Neural progenitor cell (in vitro differentiated cells): ENCODE results near the gene IGFLR1. TPM values are rescaled to one million over a fixed set of nuclear protein-coding genes. Genes with fewer than 3 reads are reported as not detected.

Source experiments
- DNase-seq: peaks from one replicate; pipeline ENCODE4 v3.0.0-alpha.2; 2016; ENCODE audit warnings: low spot score
- H2AFZ ChIP-seq: fragments of 200-600 bp; sonication (generic); replicated peaks from 2 replicates; pipeline ENCODE4 v1.6.1; 2016; ENCODE audit warnings: antibody characterized with exemption
- H3F3A ChIP-seq: fragments of 200-600 bp; sonication (generic); 2 replicates; pipeline ENCODE4 v1.6.1; 2016; ENCODE audit warnings: antibody characterized with exemption, low read depth
- H3K27ac ChIP-seq: fragments of 200-600 bp; sonication (generic); 2 replicates; pipeline ENCODE4 v1.5.1; 2016; ENCODE audit warnings: mild to moderate bottlenecking
- H3K27me3 ChIP-seq: fragments of 200-600 bp; sonication (generic); 2 replicates; pipeline ENCODE4 v1.6.1; 2016; ENCODE audit warnings: mild to moderate bottlenecking, moderate library complexity
- H3K36me3 ChIP-seq: fragments of 200-600 bp; sonication (generic); 2 replicates; pipeline ENCODE4 v1.5.1; 2016
- H3K4me1 ChIP-seq: fragments of 200-600 bp; sonication (generic); 2 replicates; pipeline ENCODE4 v1.6.1; 2016; ENCODE audit warnings: mixed run types
- H3K4me2 ChIP-seq: fragments of 200-600 bp; sonication (generic); 2 replicates; pipeline ENCODE4 v1.6.1; 2016
- H3K4me3 ChIP-seq: fragments of 200-600 bp; sonication (generic); 2 replicates; pipeline ENCODE4 v1.5.1; 2016
- H3K79me2 ChIP-seq: fragments of 200-600 bp; sonication (generic); 2 replicates; pipeline ENCODE4 v1.6.1; 2016; ENCODE audit warnings: low read depth
- H3K9ac ChIP-seq: fragments of 200-600 bp; sonication (generic); 2 replicates; pipeline ENCODE4 v1.6.1; 2016
- H3K9me3 ChIP-seq: fragments of 200-600 bp; sonication (generic); 2 replicates; pipeline ENCODE4 v1.5.1; 2016; ENCODE audit warnings: low read depth
- H4K20me1 ChIP-seq: fragments of 200-600 bp; sonication (generic); 2 replicates; pipeline ENCODE4 v1.6.1; 2016; ENCODE audit warnings: low read depth
- H3K27ac Mint-ChIP-seq: 3 replicates; pipeline ENCODE4 v1.8.0; 2021; ENCODE audit warnings: mixed read lengths
- H3K27me3 Mint-ChIP-seq: 2 replicates; pipeline ENCODE4 v1.8.0; 2022; ENCODE audit warnings: low read depth, mild to moderate bottlenecking, inconsistent platforms, moderate library complexity, mixed read lengths; ENCODE audit not compliant: insufficient read depth
- H3K36me3 Mint-ChIP-seq: 3 replicates; pipeline ENCODE4 v1.8.0; 2021; ENCODE audit warnings: mixed read lengths
- H3K4me1 Mint-ChIP-seq: 3 replicates; pipeline ENCODE4 v1.8.0; 2021; ENCODE audit warnings: mixed read lengths
- H3K4me3 Mint-ChIP-seq: 3 replicates; pipeline ENCODE4 v1.8.0; 2021; ENCODE audit warnings: mild to moderate bottlenecking, moderate library complexity, mixed read lengths
- H3K9me3 Mint-ChIP-seq: 3 replicates; pipeline ENCODE4 v1.8.0; 2020; ENCODE audit warnings: mixed read lengths
- CTCF ChIP-seq: fragments of 200-600 bp; sonication (generic); IDR thresholded peaks from 2 replicates; pipeline ENCODE4 v1.5.1; 2017; ENCODE audit warnings: antibody characterized with exemption, mild to moderate bottlenecking
- EZH2 ChIP-seq: fragments of 200-600 bp; sonication (generic); IDR thresholded peaks from 2 replicates; pipeline ENCODE4 v1.6.1; 2017; ENCODE audit warnings: antibody characterized with exemption, mild to moderate bottlenecking, moderate library complexity
- EZH2phosphoT487 ChIP-seq: fragments of 200-600 bp; sonication (generic); IDR thresholded peaks from 2 replicates; pipeline ENCODE4 v1.6.1; 2017; ENCODE audit warnings: antibody characterized with exemption
- total RNA-seq: library from RNA; depleted of rRNA; stranded (reverse); fragments of >200 nt; gene quantifications from 2 replicates; pipeline ENCODE4 v1.2.3, GENCODE V29; 2015; ENCODE audit warnings: low replicate concordance

Gene IGFLR1
- total RNA-seq, 1 donor from 2014 or later, result 5.0 TPM

GRCh38 chr19:35719402-35720162 is 22.7 kb downstream of the IGFLR1 start:
- Histone ChIP-seq H4K20me1 (peaks cover 23% of the 10 kb centered on the region), H2AFZ (no peak overlapping the region), H3K9ac (no peak overlapping the region), H3K27me3 (peaks cover 8% of the 10 kb centered on the region), H3K27ac (no peak overlapping the region), H3K9me3 (no peaks in the 10 kb centered on the region), H3K36me3 (no peaks in the 10 kb centered on the region), H3K79me2 (peaks cover 22% of the 10 kb centered on the region), H3F3A (peaks cover 19% of the 10 kb centered on the region), H3K4me2 (peak overlapping the region; percentile 87), H3K4me3 (peak overlapping the region; percentile 73), H3K4me1 (peaks cover 21% of the 10 kb centered on the region)
- Mint-ChIP-seq H3K27ac (no peak overlapping the region), H3K4me1 (peaks cover 27% of the 10 kb centered on the region), H3K4me3 (peak overlapping the region; percentile 94), H3K9me3 (no peaks in the 10 kb centered on the region), H3K36me3 (peaks cover 20% of the 10 kb centered on the region), H3K27me3 (peaks cover 8% of the 10 kb centered on the region)
- TF ChIP-seq CTCF (no peak), EZH2phosphoT487 (no peak), EZH2 (no peak)
- no peak for DNase-seq

GRCh38 chr19:35718345-35719041 is 23.8 kb downstream of the IGFLR1 start:
- Mint-ChIP-seq H3K36me3 (peaks cover 18% of the 10 kb centered on the region), H3K4me1 (peaks cover 38% of the 10 kb centered on the region), H3K27me3 (peaks cover 11% of the 10 kb centered on the region), H3K9me3 (no peaks in the 10 kb centered on the region), H3K27ac (no peak overlapping the region), H3K4me3 (peak overlapping the region; percentile 94)
- H3K4me1 ChIP-seq, result peaks cover 22% of the 10 kb centered on the region
- peak overlapping the region; percentile 73 for H3K4me3 ChIP-seq
- no peaks in the 10 kb centered on the region for H3K9me3 ChIP-seq
- H3K27ac ChIP-seq, result no peak overlapping the region
- TF ChIP-seq EZH2 (no peak), CTCF (no peak), EZH2phosphoT487 (no peak)
- H3K9ac ChIP-seq, result peak overlapping the region; percentile 91
- peaks cover 28% of the 10 kb centered on the region for H4K20me1 ChIP-seq
- peaks cover 22% of the 10 kb centered on the region for H3K79me2 ChIP-seq
- no peak overlapping the region for H2AFZ ChIP-seq
- no peaks in the 10 kb centered on the region for H3K36me3 ChIP-seq
- H3K27me3 ChIP-seq, result peaks cover 8% of the 10 kb centered on the region
- DNase-seq, result no peak
- H3F3A ChIP-seq, result peaks cover 19% of the 10 kb centered on the region
- H3K4me2 ChIP-seq, result peak overlapping the region; percentile 87

- H3F3A ChIP-seq, result peaks cover 19% of the 10 kb centered on the region
- Mint-ChIP-seq H3K36me3 (peaks cover 14% of the 10 kb centered on the region), H3K27me3 (peaks cover 12% of the 10 kb centered on the region), H3K27ac (peak within 1 kb of the TSS; percentile 97), H3K9me3 (no peaks in the 10 kb centered on the region), H3K4me1 (peaks cover 41% of the 10 kb centered on the region), H3K4me3 (peak within 1 kb of the TSS; percentile 94)
- peak within 1 kb of the TSS; percentile 93 for H3K4me2 ChIP-seq
- peaks cover 22% of the 10 kb centered on the region for H3K79me2 ChIP-seq
- H3K27ac ChIP-seq, result peak within 1 kb of the TSS; percentile 52
- H3K4me3 ChIP-seq, result peak within 1 kb of the TSS; percentile 73
- no peaks in the 10 kb centered on the region for H3K36me3 ChIP-seq
- H2AFZ ChIP-seq, result peak within 1 kb of the TSS; percentile 31
- H3K27me3 ChIP-seq, result peaks cover 8% of the 10 kb centered on the region
- H4K20me1 ChIP-seq, result peaks cover 28% of the 10 kb centered on the region
- peak; percentile 99 for DNase-seq
- peak within 1 kb of the TSS; percentile 91 for H3K9ac ChIP-seq
- no peaks in the 10 kb centered on the region for H3K9me3 ChIP-seq
- H3K4me1 ChIP-seq, result peaks cover 22% of the 10 kb centered on the region
- TF ChIP-seq EZH2phosphoT487 (no peak), EZH2 (no peak), CTCF (no peak)
These were observed 24.4 kb downstream of the IGFLR1 start, which contains the start of gene KMT2B for GRCh38 chr19:35717665-35718344. Gene KMT2B, plus strand, starts transcription at chr19:35718003. Its CDS starts 16 bp downstream, at chr19:35718019.
